Endothelial cell of umbilical vein (primary cell): ENCODE measurements around the gene PKHD1.

ENCODE experiments used
- CTCF ChIP-seq, 2 donors: IDR thresholded peaks; 1 replicate in 1 of 2; 2 replicates in 1 of 2; pipeline ENCODE4 v1.5.1; 2011; ENCODE audit warnings: low read length in 2 of 2, mild to moderate bottlenecking in 2 of 2, moderate library complexity in 2 of 2, control low read depth in 1 of 2, inconsistent platforms in 1 of 2, low read depth in 1 of 2; ENCODE audit not compliant: insufficient read depth in 1 of 2; ENCODE audit errors: extremely low read depth in 1 of 2
- GATA2 ChIP-seq: IDR thresholded peaks from 2 replicates; pipeline ENCODE4 v1.7.0; 2011; ENCODE audit warnings: low read depth, mild to moderate bottlenecking, moderate library complexity, mixed read lengths, low read length; ENCODE audit not compliant: insufficient read length, insufficient read depth
- JUN ChIP-seq: IDR thresholded peaks from 2 replicates; pipeline ENCODE4 v1.6.1; 2011; ENCODE audit warnings: borderline replicate concordance, low read depth; ENCODE audit not compliant: insufficient read length, insufficient read depth
- MAX ChIP-seq: IDR thresholded peaks from 2 replicates; pipeline ENCODE4 v1.6.1; 2011; ENCODE audit not compliant: insufficient read depth, insufficient read length
- MYC ChIP-seq: IDR thresholded peaks from one replicate; pipeline ENCODE4 v1.6.1; 2011; ENCODE audit warnings: mild to moderate bottlenecking, low read depth, low read length
- POLR2A ChIP-seq: IDR thresholded peaks from 2 replicates; pipeline ENCODE4 v1.6.1; 2012; ENCODE audit warnings: low read depth, mild to moderate bottlenecking, control low read depth, low read length
- POLR2AphosphoS5 ChIP-seq: IDR thresholded peaks from 2 replicates; pipeline ENCODE4 v1.6.1; 2012; ENCODE audit warnings: low read depth, mild to moderate bottlenecking, control low read depth, low read length, moderate library complexity; ENCODE audit not compliant: insufficient read depth

GRCh38 chr6:51616243-51616642, 471.2 kb downstream of the PKHD1 start:
- no peak for TF ChIP-seq POLR2A
- no peak for TF ChIP-seq CTCF (IDR thresholded peaks at IDR 0.05; ENCODE audit: extremely low read depth in 1 of 2, insufficient read depth in 1 of 2, low read depth in 1 of 2, low read length in 2 of 2)
- TF ChIP-seq JUN: no peak
- no peak for TF ChIP-seq GATA2
- TF ChIP-seq POLR2AphosphoS5: no peak
- TF ChIP-seq MAX: no peak
- no peak for TF ChIP-seq MYC
